Stimulated activated memory B cell treated with anti-CD40 and anti-IgM and Interleukin-4, amounts not matched to agents 10 μg/mL and 1 μg/mL and 100 μg/mL, for 72 hours (primary cell): ENCODE results near the gene TTI1.
"Not testable (repeated sequence)": the region's sequence is repeated elsewhere in the genome, so short reads cannot be mapped to it uniquely, and the experiment has no call there.

Source experiments
- ATAC-seq: fragments of 150-1000 bp; cut with Tn5 transposase; 2 replicates; pipeline ENCODE4 v1.10.0; 2021
- H3K27ac Mint-ChIP-seq: one replicate; pipeline ENCODE4 v1.8.0; 2022; ENCODE audit warnings: mild to moderate bottlenecking, mixed read lengths
- H3K27me3 Mint-ChIP-seq: one replicate; pipeline ENCODE4 v1.8.0; 2022; ENCODE audit warnings: mixed read lengths
- H3K36me3 Mint-ChIP-seq: one replicate; pipeline ENCODE4 v1.8.0; 2022; ENCODE audit warnings: mixed read lengths
- H3K4me1 Mint-ChIP-seq: one replicate; pipeline ENCODE4 v1.8.0; 2022; ENCODE audit warnings: mixed read lengths
- H3K4me3 Mint-ChIP-seq: one replicate; pipeline ENCODE4 v1.8.0; 2022; ENCODE audit warnings: mild to moderate bottlenecking, moderate library complexity, mixed read lengths
- H3K9me3 Mint-ChIP-seq: one replicate; pipeline ENCODE4 v1.8.0; 2022; ENCODE audit warnings: mixed read lengths

The TTI1 gene

DNA sequence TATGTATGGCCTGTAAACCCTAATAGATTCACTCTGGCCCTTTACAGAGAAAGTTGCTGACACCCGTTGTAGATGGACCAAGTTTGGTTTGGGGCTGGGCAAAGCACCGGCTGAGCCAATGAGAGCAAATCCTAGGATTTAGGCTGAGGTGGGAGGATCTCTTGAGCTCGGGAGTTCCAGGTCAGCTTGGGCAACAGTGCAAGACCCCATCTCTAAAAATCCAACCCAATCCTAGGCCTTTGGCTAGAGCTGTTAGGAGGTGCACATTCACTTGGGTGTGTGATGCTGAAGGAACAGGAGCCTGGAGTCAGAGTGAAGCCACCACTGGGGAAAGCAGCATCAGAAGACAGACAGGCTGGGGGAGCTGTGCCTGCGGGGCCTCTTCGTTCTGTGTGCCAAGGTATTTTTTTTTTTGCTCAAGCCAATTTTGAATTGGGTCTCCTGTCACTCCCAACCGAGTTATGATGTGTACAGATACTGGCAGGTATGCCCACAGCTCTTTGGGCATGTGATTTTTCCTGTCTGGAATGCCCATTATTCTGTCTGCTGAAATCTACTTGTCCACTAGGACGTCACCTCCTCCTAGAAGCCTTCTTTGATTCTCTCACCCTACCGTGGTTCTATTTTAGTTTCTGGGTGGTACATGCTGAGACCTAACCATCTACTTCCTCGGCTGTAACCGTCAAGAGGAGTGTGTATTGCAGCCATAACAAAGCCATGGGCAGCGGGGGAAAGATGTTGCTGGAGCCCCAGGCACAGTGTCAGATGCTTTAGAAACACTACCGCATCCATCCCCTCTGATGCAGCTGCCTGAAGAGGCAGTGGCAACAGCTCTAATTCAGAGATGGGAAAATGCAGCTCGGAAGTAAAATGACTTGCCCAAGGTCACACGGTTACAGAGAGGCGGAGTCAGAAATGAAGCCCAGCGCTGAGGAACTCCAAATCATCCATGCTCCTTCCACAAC is 54.0 kb downstream of the TTI1 start:
- Mint-ChIP-seq H3K27me3 (no peaks in the 10 kb centered on the region), H3K4me1 (peaks cover 6% of the 10 kb centered on the region), H3K9me3 (no peaks in the 10 kb centered on the region), H3K27ac (no peak overlapping the region), H3K36me3 (peaks cover 60% of the 10 kb centered on the region), H3K4me3 (no peak overlapping the region)
- ATAC-seq = no peak

DNA sequence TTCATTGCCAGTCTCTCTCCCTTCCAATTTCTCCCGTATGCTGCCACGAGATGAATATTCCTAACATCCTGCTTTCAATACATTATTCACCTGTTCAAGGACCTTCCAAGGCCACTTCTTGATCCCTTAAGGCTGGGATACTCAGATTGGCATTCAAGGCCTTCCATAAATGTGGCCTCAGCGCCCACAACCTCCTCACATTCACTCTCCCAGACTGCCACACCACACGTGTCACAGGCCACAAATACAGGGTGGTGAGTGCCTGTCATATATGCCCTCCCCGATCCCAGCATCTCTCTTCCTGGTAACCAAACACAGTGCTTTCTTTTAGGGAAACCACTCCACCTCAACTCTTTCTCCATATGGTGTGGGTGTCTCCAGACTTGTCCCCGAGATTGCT is 55.5 kb downstream of the TTI1 start:
- no peak for ATAC-seq
- Mint-ChIP-seq H3K4me1 (peaks cover 6% of the 10 kb centered on the region), H3K9me3 (no peaks in the 10 kb centered on the region), H3K36me3 (peaks cover 55% of the 10 kb centered on the region), H3K4me3 (no peak overlapping the region), H3K27ac (no peak overlapping the region), H3K27me3 (no peaks in the 10 kb centered on the region)

DNA sequence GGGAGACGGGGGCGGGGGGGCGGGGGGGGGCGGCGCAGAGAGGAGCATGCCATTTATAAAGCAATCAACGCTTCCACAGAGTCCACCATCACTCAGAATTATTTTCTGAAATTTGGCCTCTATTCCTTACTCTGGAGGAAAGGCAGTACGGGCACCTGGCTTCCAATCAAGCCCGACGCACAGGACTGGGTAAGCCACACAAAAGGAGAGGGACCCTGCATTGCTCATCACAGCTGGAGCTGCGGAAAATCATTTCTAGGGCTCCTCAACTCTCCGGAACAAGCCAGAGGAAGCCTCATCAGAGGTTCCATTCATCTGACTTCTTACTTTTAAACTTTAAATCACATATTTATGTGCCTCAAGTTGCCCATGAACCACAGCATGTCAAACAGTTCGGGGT is 55.9 kb downstream of the TTI1 start:
- H3K4me1 Mint-ChIP-seq = peaks cover 6% of the 10 kb centered on the region
- no peak for ATAC-seq
- no peak overlapping the region for H3K4me3 Mint-ChIP-seq
- H3K27ac Mint-ChIP-seq = no peak overlapping the region
- no peaks in the 10 kb centered on the region for H3K9me3 Mint-ChIP-seq
- H3K36me3 Mint-ChIP-seq = peaks cover 54% of the 10 kb centered on the region
- no peaks in the 10 kb centered on the region for H3K27me3 Mint-ChIP-seq

DNA sequence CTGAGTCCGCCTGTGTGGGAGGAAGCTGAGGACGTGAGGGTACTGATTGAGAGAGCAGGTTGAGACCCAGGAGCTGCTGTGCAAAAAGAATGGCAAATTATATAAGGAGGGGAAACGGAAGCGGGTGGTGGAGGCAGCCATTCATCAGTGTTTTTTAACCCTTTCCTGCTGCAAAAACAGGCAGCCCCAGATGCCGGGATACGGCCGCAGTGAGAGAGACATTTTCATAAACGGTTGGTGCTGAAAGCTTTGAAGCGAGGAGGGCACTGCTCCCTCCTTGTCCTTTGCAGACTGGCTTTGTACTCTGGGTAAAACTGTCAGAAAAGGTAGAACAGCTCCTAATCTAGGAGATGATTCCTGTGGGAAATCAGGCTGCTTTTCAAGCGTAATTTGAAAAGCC is 56.4 kb downstream of the TTI1 start:
- Mint-ChIP-seq H3K27me3 (no peaks in the 10 kb centered on the region), H3K4me3 (no peak overlapping the region), H3K36me3 (peaks cover 52% of the 10 kb centered on the region), H3K4me1 (peaks cover 6% of the 10 kb centered on the region), H3K9me3 (no peaks in the 10 kb centered on the region), H3K27ac (no peak overlapping the region)
- no peak for ATAC-seq

DNA sequence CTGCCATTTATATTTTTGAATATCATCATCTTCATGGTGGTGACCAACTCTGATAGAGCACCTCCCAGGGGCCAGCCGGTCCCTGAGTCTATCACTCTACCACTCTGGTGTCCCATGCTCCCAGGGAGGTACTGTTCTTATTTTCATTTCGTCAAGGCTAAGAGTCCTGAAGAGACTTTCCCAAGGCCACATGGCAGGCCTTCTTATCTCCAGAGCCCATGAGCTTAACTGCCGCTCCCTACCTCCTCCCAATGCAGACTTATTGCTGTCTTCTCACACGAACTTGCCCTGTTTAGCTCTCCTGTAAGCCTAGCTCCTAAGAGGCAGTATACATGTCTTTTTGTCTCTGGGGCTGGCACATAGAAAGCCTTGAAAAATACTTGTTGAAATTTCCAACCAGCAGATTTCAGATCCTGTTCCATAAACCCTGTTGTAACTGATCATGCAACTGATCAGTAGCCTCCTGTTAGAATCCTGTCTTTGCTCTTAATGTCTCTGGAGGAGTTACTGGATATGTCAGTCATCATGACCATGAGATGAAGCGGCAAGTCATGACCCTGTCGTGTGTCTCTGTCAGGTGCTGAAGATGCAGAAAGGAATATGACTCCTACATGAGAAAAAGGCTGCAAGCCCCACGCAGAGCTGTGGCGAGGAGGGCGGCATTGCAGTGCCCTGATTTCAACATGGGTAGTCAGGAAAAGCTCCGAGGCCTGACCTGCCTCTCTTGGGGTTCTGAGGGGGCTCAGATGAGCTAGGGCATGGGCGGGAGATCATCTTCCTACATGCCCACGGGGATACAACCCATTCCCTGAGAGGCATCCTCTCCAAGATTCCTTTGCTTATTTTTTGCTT is 60.0 kb downstream of the TTI1 start:
- Mint-ChIP-seq H3K4me3 (no peak overlapping the region), H3K4me1 (peaks cover 6% of the 10 kb centered on the region), H3K36me3 (peaks cover 62% of the 10 kb centered on the region), H3K27ac (no peak overlapping the region), H3K27me3 (peaks cover 9% of the 10 kb centered on the region), H3K9me3 (peaks cover 8% of the 10 kb centered on the region)
- ATAC-seq = no peak

DNA sequence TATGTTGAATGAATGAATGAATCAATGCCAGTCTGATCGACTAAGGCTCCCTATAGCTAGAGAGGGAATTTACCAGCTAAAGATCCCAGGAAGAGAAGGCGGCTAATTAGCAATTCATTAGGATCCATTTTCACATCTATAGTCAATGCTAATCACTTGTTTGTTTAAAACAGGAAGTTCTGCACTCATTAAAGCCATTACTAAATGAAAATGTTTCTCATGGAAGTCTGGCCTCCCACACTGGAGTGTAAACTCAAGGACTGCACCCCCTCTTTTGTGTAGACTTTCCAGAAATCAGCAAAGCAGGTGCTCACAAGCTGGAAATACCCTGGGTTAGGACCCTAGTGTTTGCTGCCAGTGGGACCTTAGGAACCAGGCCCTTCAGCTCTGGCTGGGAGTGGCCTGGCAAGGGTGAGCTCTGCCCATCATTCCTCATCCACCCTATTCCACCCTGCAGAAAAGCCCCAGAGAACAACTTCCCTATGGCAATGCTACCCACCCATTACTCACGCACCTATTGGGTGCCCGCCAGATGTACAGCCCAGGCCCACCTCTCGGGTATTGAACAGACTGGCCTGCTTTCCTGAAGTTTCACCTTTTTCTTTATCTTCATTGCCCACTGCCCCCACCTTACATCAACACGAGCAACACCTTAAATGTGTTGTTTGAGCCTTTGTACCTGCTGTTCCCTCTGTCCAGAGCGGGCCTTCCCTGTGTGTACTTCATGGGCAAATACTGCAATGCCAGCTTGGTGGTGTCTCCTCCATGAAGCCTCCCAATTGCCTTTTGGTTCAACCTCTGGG is 60.8 kb downstream of the TTI1 start:
- Mint-ChIP-seq H3K27me3 (peaks cover 10% of the 10 kb centered on the region), H3K27ac (no peak overlapping the region), H3K9me3 (peaks cover 10% of the 10 kb centered on the region), H3K36me3 (peaks cover 60% of the 10 kb centered on the region), H3K4me1 (peaks cover 6% of the 10 kb centered on the region), H3K4me3 (no peak overlapping the region)
- no peak for ATAC-seq

DNA sequence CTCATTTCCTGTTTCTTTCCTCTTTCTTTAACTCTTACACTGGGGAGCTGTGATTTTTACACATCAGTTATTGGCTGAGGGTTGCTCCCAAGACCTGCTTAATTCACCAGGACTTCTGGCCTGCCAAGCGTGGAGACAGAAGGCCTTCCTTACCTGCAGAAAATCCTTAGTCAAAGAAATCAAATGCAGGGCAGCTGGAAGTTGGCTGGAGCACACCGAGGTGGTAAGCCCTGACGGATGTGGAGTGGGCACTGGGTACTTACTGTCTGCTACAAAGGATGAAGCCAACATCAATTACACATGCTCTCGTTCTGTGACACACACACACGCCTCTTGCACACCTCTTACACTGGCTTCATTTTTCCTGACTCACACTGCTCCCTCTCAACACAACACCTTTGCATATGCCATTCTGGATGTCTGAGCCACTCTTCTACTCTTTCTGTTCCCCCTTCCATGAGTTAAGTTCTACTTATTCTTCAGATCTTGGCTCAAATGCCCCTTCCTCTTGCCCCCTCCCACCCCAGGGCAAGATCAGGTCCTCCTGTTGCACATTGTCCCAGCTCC is 61.6 kb downstream of the TTI1 start:
- no peak overlapping the region for H3K4me3 Mint-ChIP-seq
- H3K4me1 Mint-ChIP-seq = peaks cover 2% of the 10 kb centered on the region
- no peak overlapping the region for H3K27ac Mint-ChIP-seq
- peaks cover 15% of the 10 kb centered on the region for H3K9me3 Mint-ChIP-seq
- peaks cover 11% of the 10 kb centered on the region for H3K27me3 Mint-ChIP-seq
- H3K36me3 Mint-ChIP-seq = peaks cover 56% of the 10 kb centered on the region
- no peak for ATAC-seq

DNA sequence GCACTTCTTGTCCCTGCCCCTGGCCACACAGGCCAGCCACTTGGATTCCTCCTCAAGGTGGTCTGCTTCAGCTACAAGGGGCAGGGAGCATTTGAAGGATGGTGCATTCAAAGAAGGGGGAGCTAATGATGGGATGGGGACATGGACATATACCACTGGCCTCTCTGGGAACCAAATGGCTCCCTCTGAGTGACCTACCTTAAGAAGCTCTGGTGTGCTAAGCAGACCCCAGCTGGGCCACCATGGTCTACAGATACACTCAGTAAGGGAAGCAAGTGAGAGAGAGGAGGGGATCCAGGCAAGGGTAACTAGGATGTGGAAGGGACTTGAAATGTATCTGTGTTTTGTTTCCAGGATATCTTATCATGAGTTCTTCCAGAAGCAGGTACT is 62.4 kb downstream of the TTI1 start:
- no peak overlapping the region for H3K4me3 Mint-ChIP-seq
- H3K9me3 Mint-ChIP-seq = peaks cover 19% of the 10 kb centered on the region
- ATAC-seq = no peak
- no peaks in the 10 kb centered on the region for H3K4me1 Mint-ChIP-seq
- H3K36me3 Mint-ChIP-seq = peaks cover 54% of the 10 kb centered on the region
- peaks cover 19% of the 10 kb centered on the region for H3K27me3 Mint-ChIP-seq
- no peak overlapping the region for H3K27ac Mint-ChIP-seq

DNA sequence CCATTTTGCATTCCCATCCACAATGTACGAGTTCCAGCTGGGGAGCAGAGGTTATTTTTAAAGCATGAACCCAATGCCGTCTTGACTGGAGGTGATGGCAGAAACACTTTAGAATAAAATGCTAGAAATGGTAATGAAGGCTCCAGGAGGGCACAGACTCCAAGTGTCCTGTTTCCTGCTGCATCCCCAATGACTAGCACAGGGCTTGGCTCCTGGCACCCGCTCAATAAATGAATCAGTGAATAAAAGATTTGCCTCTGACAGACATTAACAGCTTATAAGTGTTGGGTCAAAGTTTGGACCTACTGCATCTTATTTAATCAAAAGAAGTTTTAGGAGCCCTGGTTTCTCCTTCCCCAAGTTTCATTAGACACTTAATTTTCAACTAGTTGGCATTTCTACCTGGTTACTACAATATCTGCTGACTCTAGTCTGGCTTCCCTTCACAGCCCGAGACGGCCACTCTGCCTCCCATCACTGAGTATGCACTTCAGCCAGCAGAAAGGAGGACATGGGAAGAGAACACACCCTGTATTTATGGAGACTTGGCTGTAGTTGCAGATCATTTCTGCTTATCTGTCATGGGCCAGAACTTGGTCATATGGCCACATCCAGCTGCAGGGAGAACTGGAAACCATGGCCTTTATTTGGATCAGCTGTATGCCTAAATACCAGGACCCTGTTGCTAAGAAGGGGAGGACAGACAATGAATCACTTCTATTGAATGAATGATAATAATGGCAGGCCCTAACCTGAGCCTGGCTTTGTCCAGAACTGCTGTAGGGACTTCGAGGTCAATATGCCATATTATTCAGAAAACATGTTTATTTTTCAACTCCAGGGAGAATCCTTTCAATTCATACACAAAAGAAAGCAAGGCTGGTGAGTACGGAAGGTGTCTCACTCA is 63.1 kb downstream of the TTI1 start:
- H3K4me3 Mint-ChIP-seq = no peak overlapping the region
- peaks cover 20% of the 10 kb centered on the region for H3K27me3 Mint-ChIP-seq
- no peak overlapping the region for H3K27ac Mint-ChIP-seq
- H3K36me3 Mint-ChIP-seq = peaks cover 53% of the 10 kb centered on the region
- no peak for ATAC-seq
- H3K4me1 Mint-ChIP-seq = no peaks in the 10 kb centered on the region
- H3K9me3 Mint-ChIP-seq = peaks cover 19% of the 10 kb centered on the region

DNA sequence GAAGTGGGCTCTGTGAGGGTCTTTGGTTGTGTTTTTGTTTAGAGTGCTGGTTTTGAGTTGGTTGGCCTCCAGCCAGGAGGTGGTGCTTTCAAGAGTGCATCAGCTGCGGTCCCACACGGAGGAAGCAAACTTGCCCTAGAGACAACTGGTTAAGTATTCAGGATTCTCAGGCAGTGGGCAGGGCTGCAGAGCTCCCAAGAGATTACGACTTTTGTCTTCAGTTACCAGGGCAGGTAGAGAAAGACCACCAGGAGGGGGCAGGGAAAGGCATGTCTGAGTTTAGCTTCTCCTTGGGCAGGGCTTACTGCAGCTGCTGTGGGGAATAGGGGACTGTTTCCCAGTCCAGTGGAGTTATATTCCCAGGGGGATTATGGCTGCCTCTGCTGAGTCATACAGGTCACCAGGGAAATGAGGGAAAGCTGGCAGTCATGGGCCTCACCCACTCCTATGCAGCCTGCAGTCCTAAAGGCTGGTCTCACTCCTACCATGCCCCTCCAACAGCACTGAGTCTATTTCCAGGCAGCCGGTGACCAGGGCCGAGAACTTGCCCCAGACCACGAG is 64.3 kb downstream of the TTI1 start:
- Mint-ChIP-seq H3K4me1 (no peaks in the 10 kb centered on the region), H3K9me3 (peaks cover 29% of the 10 kb centered on the region), H3K27ac (no peak overlapping the region), H3K4me3 (no peak overlapping the region), H3K27me3 (peaks cover 20% of the 10 kb centered on the region), H3K36me3 (peaks cover 53% of the 10 kb centered on the region)
- ATAC-seq = no peak

DNA sequence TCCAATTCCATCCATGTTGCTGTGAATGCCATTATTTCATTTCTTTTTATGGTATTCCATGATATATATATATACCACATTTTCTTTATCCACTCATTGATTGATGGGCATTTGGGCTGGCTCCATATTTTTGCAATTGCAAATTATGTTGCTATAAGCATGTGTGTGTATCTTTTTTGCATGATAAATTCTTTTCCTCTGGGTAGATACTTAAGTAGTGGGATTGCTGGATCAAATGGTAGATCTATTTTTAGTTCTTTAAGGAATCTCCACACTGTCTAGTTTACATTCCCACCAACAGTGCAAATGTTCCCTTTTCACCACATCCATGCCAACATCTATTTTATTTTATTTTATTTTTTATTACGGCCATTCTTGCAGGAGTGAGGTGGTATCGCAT is 69.8 kb downstream of the TTI1 start:
- H3K4me3 Mint-ChIP-seq, H3K27ac Mint-ChIP-seq, ATAC-seq, H3K4me1 Mint-ChIP-seq: not testable (repeated sequence)
- Mint-ChIP-seq H3K9me3 (peaks cover 26% of the 10 kb centered on the region), H3K36me3 (peaks cover 12% of the 10 kb centered on the region), H3K27me3 (peaks cover 13% of the 10 kb centered on the region)

DNA sequence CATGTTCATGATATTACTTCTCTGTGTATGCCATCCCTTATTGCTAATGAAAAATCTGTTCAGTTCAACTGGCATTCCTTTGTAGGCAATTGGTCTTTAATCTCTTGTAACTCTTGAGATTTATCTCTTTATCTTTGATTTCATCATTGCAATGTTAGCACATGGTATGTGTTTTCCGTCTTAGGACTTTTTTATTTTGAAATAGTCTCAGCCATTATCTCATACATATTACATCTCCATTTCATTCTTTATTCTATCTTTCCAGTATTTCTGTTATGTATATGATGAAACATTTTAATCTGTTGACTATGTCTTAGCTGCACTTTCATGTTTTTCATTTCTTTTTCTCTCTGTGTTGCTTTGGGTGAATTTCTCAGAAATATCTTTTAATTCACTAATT is 72.2 kb downstream of the TTI1 start:
- ATAC-seq = no peak
- H3K36me3 Mint-ChIP-seq = peaks cover 1% of the 10 kb centered on the region
- H3K9me3 Mint-ChIP-seq = peaks cover 13% of the 10 kb centered on the region
- H3K4me3 Mint-ChIP-seq = no peak overlapping the region
- no peak overlapping the region for H3K27ac Mint-ChIP-seq
- H3K4me1 Mint-ChIP-seq = no peaks in the 10 kb centered on the region
- H3K27me3 Mint-ChIP-seq = peaks cover 3% of the 10 kb centered on the region

DNA sequence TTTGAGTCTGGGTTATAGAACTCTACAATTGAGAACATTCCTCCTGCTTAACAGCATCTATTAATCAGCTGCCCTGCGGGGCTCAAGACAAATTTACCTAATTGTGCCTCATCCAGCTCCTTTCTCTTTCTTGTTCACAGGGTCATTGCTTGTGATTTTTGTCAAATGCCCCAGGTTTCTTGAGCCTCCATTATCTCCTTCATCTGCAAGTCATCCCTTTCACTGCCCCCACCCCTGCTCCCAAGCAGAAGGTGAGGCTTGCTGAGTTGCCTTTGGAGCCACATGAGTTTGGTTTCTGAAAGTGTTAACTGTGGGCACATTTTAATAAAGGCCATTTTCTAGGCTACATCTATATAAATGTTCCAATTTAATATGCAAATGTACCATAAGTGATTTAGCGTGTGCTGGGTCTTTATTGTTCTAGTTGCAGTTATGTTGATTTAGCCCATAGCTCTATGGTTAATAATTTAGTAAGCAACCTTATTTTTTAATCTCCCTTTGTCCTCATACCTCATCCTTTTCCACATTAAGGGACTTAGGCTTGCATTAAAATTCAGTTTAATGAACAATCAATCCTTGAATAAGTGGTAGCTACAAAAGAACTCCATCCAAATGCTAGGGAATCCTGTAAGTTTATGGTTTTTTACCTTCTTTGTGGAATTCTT is 74.3 kb downstream of the TTI1 start:
- H3K4me3 Mint-ChIP-seq = no peak overlapping the region
- no peaks in the 10 kb centered on the region for H3K4me1 Mint-ChIP-seq
- H3K9me3 Mint-ChIP-seq = peaks cover 3% of the 10 kb centered on the region
- H3K27me3 Mint-ChIP-seq = no peaks in the 10 kb centered on the region
- no peaks in the 10 kb centered on the region for H3K36me3 Mint-ChIP-seq
- H3K27ac Mint-ChIP-seq = no peak overlapping the region
- no peak for ATAC-seq
